Dermis microvascular lymphatic vessel endothelial cell (primary cell): ENCODE measurements around the gene DENND6B. TPM values are rescaled to one million over a fixed set of nuclear protein-coding genes. Genes with fewer than 3 reads are reported as not detected.

Experiments
- DNase-seq, 2 donors: peaks; one replicate each; pipeline versions ENCODE4 v3.0.0 to v3.0.0-alpha.2; 2010; ENCODE audit warnings: low read depth in 2 of 2
- total RNA-seq: library from RNA; depleted of rRNA; stranded (reverse); fragments of >200 nt; gene quantifications from 2 replicates; pipeline ENCODE4 v1.2.1, GENCODE V29; 2014

DENND6B gene
- total RNA-seq, 1 donor from 2014 or later, result 0.64 TPM

- DNase-seq, result no peak
These were observed 37.5 kb downstream of the DENND6B start for GRCh38 chr22:50289151-50289941.

- DNase-seq, result no peak
These were observed 39.1 kb downstream of the DENND6B start for GRCh38 chr22:50287731-50288130.

DNA sequence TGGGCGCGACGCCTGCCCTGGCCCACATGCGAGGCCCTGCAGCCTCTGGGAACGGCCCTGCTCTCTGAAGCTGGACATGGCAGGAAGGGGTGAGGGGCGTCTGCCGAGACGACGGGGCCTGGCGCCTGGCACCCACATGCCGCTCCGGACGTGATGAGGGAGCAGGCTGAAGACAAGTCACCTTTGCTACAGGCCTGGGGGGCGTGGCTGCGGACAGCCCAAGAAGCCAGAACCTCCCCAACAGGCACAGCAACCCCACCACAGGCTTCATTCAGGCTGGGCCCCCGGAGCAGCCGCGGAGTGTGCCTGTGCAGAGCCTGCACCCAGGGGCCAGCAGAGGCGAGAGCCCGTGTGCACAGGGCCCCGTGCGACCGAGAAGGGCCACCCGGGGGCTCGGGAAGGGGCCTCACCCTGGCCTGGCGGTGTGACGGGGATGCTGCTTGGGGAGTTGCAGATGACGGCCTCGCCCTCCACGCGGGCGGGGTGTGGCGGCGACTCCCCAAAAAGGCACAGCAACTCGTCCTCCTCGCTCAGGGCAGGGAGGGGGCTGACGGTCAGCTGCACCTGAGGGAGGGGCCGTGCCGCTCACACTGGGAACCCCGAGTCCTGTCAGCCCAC lies 40.0 kb downstream of the DENND6B start:
- DNase-seq, result no peak

DNA sequence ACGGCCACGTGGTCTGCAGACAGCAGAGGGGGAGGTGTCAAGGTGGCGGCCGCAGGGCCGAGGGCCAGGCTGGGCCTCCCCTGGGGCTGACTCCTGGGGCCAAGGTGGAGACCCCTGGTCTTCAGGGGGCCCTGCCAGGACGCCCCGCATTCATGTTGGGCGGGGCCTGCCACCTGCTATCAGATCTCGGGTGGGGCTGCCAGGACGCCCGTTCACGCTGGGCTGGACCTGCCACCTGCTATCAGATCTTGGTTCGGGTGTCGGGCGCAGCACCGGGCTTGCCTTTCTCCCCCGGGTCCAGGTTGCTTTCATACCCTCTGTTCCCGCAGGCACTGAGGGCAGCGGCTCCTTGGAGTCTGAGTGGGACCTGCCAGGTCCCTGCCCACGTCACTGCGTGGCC lies 40.5 kb downstream of the DENND6B start:
- no peak for DNase-seq

GRCh38 chr22:50285568-50286229 lies 41.1 kb downstream of the DENND6B start:
- DNase-seq, result no peak

DNA sequence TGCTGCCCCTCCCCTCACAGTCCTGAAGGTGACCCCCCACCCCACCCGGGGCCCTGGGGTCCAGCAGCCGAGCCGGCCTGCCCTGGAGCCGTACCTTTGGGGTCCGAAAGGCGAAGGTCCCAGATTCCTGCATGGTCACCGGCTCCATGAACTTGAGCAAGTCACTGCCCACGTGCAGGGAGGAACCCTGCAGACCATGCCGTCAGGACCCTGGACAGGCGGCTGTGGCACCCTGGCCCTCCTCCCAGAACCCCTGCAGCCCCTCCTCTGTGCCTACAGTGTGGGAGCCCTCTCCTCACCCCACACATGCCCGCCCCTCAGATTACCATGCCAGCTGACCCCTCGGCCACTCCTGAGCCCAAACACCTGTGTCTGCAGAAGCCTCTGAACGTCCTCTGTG lies 42.3 kb downstream of the DENND6B start:
- no peak for DNase-seq

DNA sequence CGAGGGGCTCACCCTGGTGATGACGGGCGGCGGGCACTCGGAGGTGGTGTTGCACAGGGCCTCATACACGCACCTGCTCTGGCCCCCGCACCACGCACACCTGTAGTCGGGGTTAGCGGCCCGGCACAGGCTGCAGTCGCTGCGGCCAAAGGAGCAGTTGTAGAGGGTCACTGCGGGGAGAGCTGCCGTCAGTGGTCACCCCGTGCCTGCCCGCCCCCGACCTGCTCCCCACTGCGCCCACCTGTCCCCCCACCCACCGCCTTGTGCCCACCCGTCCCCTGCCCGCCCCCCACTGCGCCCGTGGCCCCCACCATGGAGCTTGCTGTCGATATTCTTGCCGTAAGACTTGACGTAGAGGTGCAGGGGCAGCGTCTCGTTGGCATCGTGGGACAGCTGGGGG lies 43.0 kb downstream of the DENND6B start:
- no peak for DNase-seq

GRCh38 chr22:50282361-50283155 lies 44.3 kb downstream of the DENND6B start:
- DNase-seq, result peak in 1 of 2 donors; percentile 42

GRCh38 chr22:50281957-50282356 lies 44.9 kb downstream of the DENND6B start:
- DNase-seq, result no peak

DNA sequence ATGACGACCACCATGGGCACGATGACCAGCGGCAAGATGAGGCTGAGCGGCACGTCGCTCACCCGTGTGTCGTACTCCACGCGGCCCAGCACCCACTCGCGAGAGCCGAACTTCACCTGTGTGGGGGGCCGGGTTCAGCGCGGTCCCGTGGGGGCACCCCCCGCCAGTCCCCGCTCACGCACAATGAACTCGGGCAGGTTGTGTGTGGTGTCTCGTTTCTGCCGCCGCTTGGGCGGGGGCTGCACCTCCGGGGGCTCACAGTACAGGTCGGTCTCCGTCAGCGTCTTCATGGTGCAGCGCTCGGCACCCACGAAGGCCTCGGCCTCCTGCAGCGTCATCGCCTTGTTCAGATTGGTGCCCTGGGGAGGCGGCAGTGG lies 45.4 kb downstream of the DENND6B start:
- DNase-seq, result no peak

DNA sequence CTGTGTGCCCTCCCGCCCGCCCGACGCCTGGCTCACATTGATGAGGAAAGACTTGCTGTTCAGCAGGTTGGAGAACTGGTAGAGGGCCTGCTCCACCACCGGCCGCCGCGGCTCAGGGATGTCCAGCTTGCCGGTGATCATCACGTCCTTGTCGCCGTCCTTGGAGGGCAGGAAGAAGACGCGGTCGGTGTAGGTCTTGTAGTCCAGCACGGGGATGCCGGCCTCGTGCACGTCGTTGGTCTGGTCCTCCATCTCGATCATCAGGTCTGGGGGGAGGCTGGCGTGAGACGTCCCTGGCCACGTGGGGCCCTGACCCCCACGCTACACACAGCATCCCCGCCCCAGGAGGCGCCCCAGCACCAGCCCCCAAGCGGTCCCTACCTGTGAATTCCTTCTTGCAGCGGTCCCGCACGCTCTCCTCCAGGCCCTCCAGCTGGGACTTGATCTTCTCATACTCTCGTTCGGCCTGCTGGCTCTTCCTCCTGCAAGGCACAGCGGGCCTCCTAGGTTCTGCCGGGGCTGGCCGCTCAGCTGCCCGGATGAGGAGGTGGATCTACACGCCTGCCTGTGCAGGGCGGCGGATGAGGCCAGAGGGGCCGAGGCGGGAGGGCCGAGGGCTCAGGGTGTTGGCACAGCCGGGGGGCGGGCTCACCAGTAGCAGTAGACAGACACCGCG lies 46.0 kb downstream of the DENND6B start:
- DNase-seq, result no peak

- no peak for DNase-seq
These were observed 46.6 kb downstream of the DENND6B start for GRCh38 chr22:50280022-50280707.

- DNase-seq, result no peak
These were observed 47.7 kb downstream of the DENND6B start for GRCh38 chr22:50278956-50279619.

DNA sequence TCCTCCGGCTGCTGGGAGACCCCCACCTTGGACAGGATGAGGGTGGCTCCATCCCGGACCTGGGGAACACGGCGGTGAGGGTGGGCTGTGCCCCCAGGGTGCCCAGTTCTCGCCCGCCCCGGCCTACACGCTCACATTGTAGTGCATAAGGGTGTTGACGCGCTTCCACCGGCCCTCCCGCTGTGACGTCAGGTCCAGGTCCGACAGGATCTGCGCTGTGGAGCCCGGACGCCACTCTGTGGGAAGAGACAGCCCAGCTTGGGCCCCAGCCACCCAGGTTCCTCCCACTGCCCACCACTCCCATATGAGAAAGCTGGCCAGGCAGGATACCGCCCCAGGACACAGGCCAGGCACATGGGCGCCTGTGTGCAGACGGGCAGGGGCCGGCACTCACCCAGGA lies 48.4 kb downstream of the DENND6B start:
- no peak for DNase-seq

DNA sequence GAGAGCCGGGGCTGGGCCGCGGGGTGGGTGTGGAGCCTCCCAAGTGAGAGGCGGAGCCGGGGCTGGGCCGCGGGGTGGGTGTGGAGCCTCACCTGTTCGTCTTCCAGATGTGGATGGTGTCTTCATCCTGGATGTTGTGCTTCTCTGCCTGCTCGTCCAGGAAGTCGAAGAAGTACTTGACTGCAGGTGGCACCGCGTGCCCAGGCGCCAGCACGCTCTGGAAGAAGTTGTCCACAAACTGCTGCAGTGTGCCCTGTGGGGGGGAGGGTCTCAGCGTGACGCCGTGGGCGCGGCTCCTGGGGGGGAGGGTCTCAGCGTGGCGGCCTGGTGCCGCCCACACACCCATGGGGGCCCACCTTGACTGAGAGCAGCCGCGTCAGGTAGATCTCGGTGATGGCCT lies 49.1 kb downstream of the DENND6B start:
- no peak for DNase-seq

- peak in 1 of 2 donors; percentile 69 for DNase-seq
These were observed 50.7 kb downstream of the DENND6B start for GRCh38 chr22:50276143-50276542.

DNA sequence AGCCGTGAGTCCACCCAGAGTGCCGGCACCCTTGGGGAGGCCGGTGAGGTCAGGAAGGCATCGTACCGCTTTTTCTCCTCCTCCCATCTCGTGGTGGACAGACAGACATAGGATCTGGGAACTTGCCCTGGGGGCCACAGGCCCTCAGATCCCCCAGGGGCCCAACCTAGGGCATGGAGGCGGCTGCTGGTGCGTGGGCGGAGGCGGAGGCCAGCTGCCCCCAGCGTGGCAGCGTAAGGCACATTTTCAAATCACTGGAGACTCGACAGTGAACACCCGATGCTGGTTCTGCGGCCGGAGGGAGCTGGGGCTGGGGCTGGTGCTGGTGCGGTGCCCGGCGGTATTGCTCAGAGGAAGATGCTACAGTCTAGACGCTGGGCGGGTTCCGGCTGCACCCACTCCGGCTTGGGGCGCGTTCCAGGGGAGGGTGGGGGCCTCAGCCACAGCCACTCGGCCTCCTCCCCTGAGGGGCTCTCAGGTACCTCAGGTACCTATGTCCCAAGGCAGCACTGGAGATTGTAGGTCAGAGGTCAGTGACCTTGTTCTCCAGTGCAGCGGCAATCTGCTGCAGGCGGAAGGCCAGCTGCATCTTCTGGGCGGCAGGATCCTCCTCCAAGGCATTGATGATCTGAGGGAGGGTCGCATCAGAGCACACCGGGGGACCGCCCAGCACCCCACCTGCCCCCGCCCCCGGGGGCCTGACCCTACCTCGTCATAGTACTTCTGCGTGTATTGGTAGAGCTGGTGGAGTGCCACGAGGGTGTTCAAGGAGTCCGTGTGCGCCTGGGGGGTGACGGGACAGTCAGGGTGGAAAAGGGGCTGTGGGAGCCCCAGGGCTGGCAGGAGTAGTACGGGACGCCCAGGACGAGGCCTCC lies 51.4 kb downstream of the DENND6B start:
- DNase-seq, result no peak

GRCh38 chr22:50274771-50275170 lies 52.0 kb downstream of the DENND6B start:
- DNase-seq, result no peak

DNA sequence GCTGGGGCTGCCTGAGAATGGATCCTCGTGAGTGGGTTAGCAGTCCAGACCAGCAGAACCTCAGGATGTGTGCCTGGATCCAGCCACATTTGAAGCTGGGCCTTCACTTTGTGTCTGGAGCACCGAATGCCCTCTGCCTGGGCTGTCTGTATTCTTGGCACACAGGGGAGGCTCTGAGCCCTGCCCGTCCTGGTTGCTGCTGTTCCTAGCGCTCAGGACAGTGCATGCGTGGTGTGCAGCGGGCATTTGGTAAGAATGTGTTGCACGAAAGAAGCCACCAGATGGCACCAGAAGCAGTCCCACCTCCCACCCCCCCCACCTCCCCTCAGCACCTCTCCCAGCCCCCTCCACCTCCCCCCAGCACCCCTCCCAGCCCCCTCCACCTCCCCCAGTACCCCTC lies 52.5 kb downstream of the DENND6B start:
- peak in 1 of 2 donors; percentile 74 for DNase-seq
